H9 (cell line): ENCODE measurements around the gene C16orf89. TPM values are rescaled to one million over a fixed set of nuclear protein-coding genes. Genes with fewer than 3 reads are reported as not detected.
A peak's percentile ranks its signal among the peaks of the same experiment; 100 is the strongest.
"Not testable (repeated sequence)": the region's sequence is repeated elsewhere in the genome, so short reads cannot be mapped to it uniquely, and the experiment has no call there.

Experiments used
- DNase-seq: peaks from one replicate; pipeline ENCODE4 v3.0.0-alpha.2; 2017
- H2AFZ ChIP-seq: one replicate; pipeline ENCODE4 v1.6.1; 2013; ENCODE audit warnings: mild to moderate bottlenecking, low read length, control low read depth, moderate library complexity
- H2AK5ac ChIP-seq: 2 replicates; pipeline ENCODE4 v1.6.1; 2013; ENCODE audit warnings: low read length, control low read depth, mixed read lengths; ENCODE audit not compliant: insufficient read length
- H2BK120ac ChIP-seq: one replicate; pipeline ENCODE4 v1.6.1; 2013; ENCODE audit warnings: low read depth, mild to moderate bottlenecking, low read length, control low read depth, inconsistent platforms; ENCODE audit not compliant: poor library complexity, severe bottlenecking
- H2BK12ac ChIP-seq: 2 replicates; pipeline ENCODE4 v1.6.1; 2013; ENCODE audit warnings: low read length, control low read depth, mixed read lengths, low read depth; ENCODE audit not compliant: insufficient read length
- H2BK15ac ChIP-seq: 2 replicates; pipeline ENCODE4 v1.6.1; 2013; ENCODE audit warnings: low read depth, low read length, control low read depth
- H2BK20ac ChIP-seq: one replicate; pipeline ENCODE4 v1.6.1; 2013; ENCODE audit warnings: low read depth, mild to moderate bottlenecking, low read length, control low read depth, inconsistent platforms; ENCODE audit not compliant: poor library complexity, severe bottlenecking
- H2BK5ac ChIP-seq: 2 replicates; pipeline ENCODE4 v1.6.1; 2013; ENCODE audit warnings: low read length, control low read depth, mixed read lengths; ENCODE audit not compliant: insufficient read length
- H3K14ac ChIP-seq: 2 replicates; pipeline ENCODE4 v1.6.1; 2013; ENCODE audit warnings: low read length, control low read depth; ENCODE audit not compliant: insufficient read depth
- H3K18ac ChIP-seq: 2 replicates; pipeline ENCODE4 v1.6.1; 2013; ENCODE audit warnings: low read depth, mild to moderate bottlenecking, mixed read lengths, low read length, control low read depth; ENCODE audit not compliant: insufficient read length
- H3K23ac ChIP-seq: 2 replicates; pipeline ENCODE4 v1.6.1; 2013; ENCODE audit warnings: low read length, control low read depth, mixed read lengths, low read depth; ENCODE audit not compliant: insufficient read length
- H3K23me2 ChIP-seq: 2 replicates; pipeline ENCODE4 v1.6.1; 2013; ENCODE audit warnings: low read depth, mild to moderate bottlenecking, mixed read lengths, low read length, control low read depth; ENCODE audit not compliant: insufficient read length, poor library complexity, severe bottlenecking
- H3K27ac ChIP-seq: 2 replicates; pipeline ENCODE4 v1.5.1; 2013; ENCODE audit warnings: low read length, control low read depth, mixed read lengths, low read depth; ENCODE audit not compliant: insufficient read length
- H3K27me3 ChIP-seq: 2 replicates; pipeline ENCODE4 v1.6.1; 2013; ENCODE audit warnings: low read length, control low read depth, inconsistent platforms; ENCODE audit not compliant: insufficient read depth
- H3K4ac ChIP-seq: 2 replicates; pipeline ENCODE4 v1.6.1; 2013; ENCODE audit warnings: low read depth, mild to moderate bottlenecking, control low read depth, inconsistent platforms, low read length, moderate library complexity
- H3K4me1 ChIP-seq: 2 replicates; pipeline ENCODE4 v1.6.1; 2013; ENCODE audit warnings: low read length, control low read depth, inconsistent platforms; ENCODE audit not compliant: insufficient read depth
- H3K4me2 ChIP-seq: 2 replicates; pipeline ENCODE4 v1.6.1; 2013; ENCODE audit warnings: low read length, control low read depth, mixed read lengths; ENCODE audit not compliant: insufficient read length, insufficient read depth
- H3K56ac ChIP-seq: 2 replicates; pipeline ENCODE4 v1.6.1; 2013; ENCODE audit warnings: low read depth, mild to moderate bottlenecking, mixed read lengths, low read length, control low read depth; ENCODE audit not compliant: insufficient read length
- H3K79me1 ChIP-seq: 2 replicates; pipeline ENCODE4 v1.6.1; 2013; ENCODE audit warnings: low read depth, mild to moderate bottlenecking, moderate library complexity, low read length, control low read depth, inconsistent platforms; ENCODE audit not compliant: insufficient read depth, poor library complexity, severe bottlenecking
- H3K79me2 ChIP-seq: 2 replicates; pipeline ENCODE4 v1.6.1; 2013; ENCODE audit warnings: low read length, control low read depth, inconsistent platforms; ENCODE audit not compliant: insufficient read depth
- H3K9ac ChIP-seq: 2 replicates; pipeline ENCODE4 v1.6.1; 2013; ENCODE audit warnings: low read length, control low read depth, mixed read lengths; ENCODE audit not compliant: insufficient read length; ENCODE audit errors: extremely low read depth
- H3K9me3 ChIP-seq: one replicate; pipeline ENCODE4 v1.6.1; 2013; ENCODE audit warnings: low read depth, low read length, inconsistent platforms; ENCODE audit not compliant: control insufficient read depth
- H3T11ph ChIP-seq: one replicate; pipeline ENCODE4 v1.6.1; 2013; ENCODE audit warnings: mild to moderate bottlenecking, low read length, control low read depth, inconsistent platforms
- H4K20me1 ChIP-seq: one replicate; pipeline ENCODE4 v1.6.1; 2013; ENCODE audit not compliant: control insufficient read depth, insufficient read length, insufficient read depth
- H4K5ac ChIP-seq: 2 replicates; pipeline ENCODE4 v1.6.1; 2013; ENCODE audit warnings: low read depth, mild to moderate bottlenecking, mixed read lengths, low read length, control low read depth; ENCODE audit not compliant: insufficient read length
- H4K8ac ChIP-seq: replicated peaks from 2 replicates; pipeline ENCODE4 v1.6.1; 2013; ENCODE audit warnings: low read length, control low read depth, mixed read lengths, low read depth; ENCODE audit not compliant: insufficient read length
- H4K91ac ChIP-seq: 2 replicates; pipeline ENCODE4 v1.6.1; 2013; ENCODE audit warnings: low read depth, mild to moderate bottlenecking, moderate library complexity, mixed read lengths, low read length, control low read depth; ENCODE audit not compliant: insufficient read length
- H3K27ac Mint-ChIP-seq, 3 experiments: 2 replicates in 2 of 3; 3 replicates in 1 of 3; pipeline ENCODE4 v1.8.0; 2020 to 2021; ENCODE audit warnings: mixed read lengths in 3 of 3, mild to moderate bottlenecking in 1 of 3, moderate library complexity in 1 of 3
- H3K27me3 Mint-ChIP-seq: 2 replicates; pipeline ENCODE4 v1.8.0; 2021; ENCODE audit warnings: low read depth, mild to moderate bottlenecking, moderate library complexity, mixed read lengths
- H3K36me3 Mint-ChIP-seq, 3 experiments: 2 replicates in 2 of 3; 3 replicates in 1 of 3; pipeline ENCODE4 v1.8.0; 2020 to 2021; ENCODE audit warnings: low read depth in 3 of 3, mixed read lengths in 3 of 3; ENCODE audit not compliant: insufficient read depth in 1 of 3
- H3K4me1 Mint-ChIP-seq, 2 experiments: 2 replicates each; pipeline ENCODE4 v1.8.0; 2020; ENCODE audit warnings: mixed read lengths in 2 of 2
- H3K4me3 Mint-ChIP-seq, 2 experiments: 2 replicates in 1 of 2; 3 replicates in 1 of 2; pipeline ENCODE4 v1.8.0; 2020 to 2021; ENCODE audit warnings: mild to moderate bottlenecking in 2 of 2, mixed read lengths in 2 of 2, moderate library complexity in 1 of 2
- H3K9me3 Mint-ChIP-seq, 2 experiments: 2 replicates in 1 of 2; 3 replicates in 1 of 2; pipeline ENCODE4 v1.8.0; 2020; ENCODE audit warnings: mild to moderate bottlenecking in 2 of 2, mixed read lengths in 2 of 2, moderate library complexity in 1 of 2
- WGBS: extraction: QIAGEN DNeasy Blood & Tissue Kit; methylation state at CpG from one replicate; pipeline ENCODE4 v1.1.7; 2013; ENCODE audit warnings: missing lambda C conversion rate, low lambda C conversion rate, mixed read lengths; ENCODE audit not compliant: insufficient read length; ENCODE audit errors: extremely low coverage; 5-methylcytosine and 5-hydroxymethylcytosine counted together
- total RNA-seq: library from RNA; stranded (reverse); gene quantifications from 2 replicates; pipeline ENCODE4 v1.2.1, GENCODE V29; 2021
- TF ChIP-seq, protein P1 (sequence below): fragments of 200-600 bp; sonication (generic); conservative IDR thresholded peaks from 3 replicates; pipeline ENCODE4 v1.8.0; 2021; ENCODE audit warnings: antibody characterized with exemption, mild to moderate bottlenecking

C16orf89 gene
- total RNA-seq, 1 experiment from 2014 or later, result 2.5 TPM

DNA sequence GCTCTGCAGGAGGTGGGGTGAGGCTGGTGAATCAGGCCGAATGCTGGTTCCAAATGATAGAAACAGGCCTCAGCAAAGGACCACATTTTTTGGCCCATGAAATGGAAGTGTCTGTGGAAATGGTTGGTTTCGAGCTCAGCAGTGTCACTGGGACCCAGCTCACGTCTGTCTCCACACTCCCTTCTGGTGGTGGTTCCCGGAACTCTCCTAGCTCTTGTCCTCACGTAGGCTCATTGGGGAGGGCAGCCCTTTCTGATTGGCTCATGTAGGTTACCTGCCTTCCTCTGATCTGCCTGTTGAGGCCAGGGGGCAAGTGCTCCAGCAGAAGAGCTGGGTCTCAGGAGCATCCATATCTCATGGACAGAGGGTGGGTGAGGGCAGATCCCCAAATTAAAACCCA is 9.9 kb upstream of the C16orf89 start:
- Mint-ChIP-seq H3K4me3 (no peak overlapping the region), H3K9me3 (no peaks in the 10 kb centered on the region), H3K27me3 (no peaks in the 10 kb centered on the region), H3K27ac (no peak overlapping the region), H3K36me3 (peaks cover 29 to 45% (median 44%) of the 10 kb centered on the region in 3 experiments; a peak in 6 of 7 replicates), H3K4me1 (peaks cover 12 to 13% of the 10 kb centered on the region in 2 experiments)
- no peak overlapping the region for H3K9ac ChIP-seq
- no peak overlapping the region for H3K4me2 ChIP-seq
- H3T11ph ChIP-seq, result no peak overlapping the region
- no peak overlapping the region for H2BK5ac ChIP-seq
- no peak for DNase-seq
- H4K5ac ChIP-seq, result no peak overlapping the region
- no peak overlapping the region for H3K14ac ChIP-seq
- H2AFZ ChIP-seq, result no peak overlapping the region
- H4K8ac ChIP-seq, result no peak overlapping the region
- TF ChIP-seq, protein P1, sequence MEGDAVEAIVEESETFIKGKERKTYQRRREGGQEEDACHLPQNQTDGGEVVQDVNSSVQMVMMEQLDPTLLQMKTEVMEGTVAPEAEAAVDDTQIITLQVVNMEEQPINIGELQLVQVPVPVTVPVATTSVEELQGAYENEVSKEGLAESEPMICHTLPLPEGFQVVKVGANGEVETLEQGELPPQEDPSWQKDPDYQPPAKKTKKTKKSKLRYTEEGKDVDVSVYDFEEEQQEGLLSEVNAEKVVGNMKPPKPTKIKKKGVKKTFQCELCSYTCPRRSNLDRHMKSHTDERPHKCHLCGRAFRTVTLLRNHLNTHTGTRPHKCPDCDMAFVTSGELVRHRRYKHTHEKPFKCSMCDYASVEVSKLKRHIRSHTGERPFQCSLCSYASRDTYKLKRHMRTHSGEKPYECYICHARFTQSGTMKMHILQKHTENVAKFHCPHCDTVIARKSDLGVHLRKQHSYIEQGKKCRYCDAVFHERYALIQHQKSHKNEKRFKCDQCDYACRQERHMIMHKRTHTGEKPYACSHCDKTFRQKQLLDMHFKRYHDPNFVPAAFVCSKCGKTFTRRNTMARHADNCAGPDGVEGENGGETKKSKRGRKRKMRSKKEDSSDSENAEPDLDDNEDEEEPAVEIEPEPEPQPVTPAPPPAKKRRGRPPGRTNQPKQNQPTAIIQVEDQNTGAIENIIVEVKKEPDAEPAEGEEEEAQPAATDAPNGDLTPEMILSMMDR, result peak; percentile 48
- H3K23ac ChIP-seq, result no peak overlapping the region
- H4K91ac ChIP-seq, result no peak overlapping the region
- WGBS, result no CpG with 5 or more reads among the region's 5 CpGs
- no peak overlapping the region for H3K27ac ChIP-seq
- peaks cover 7% of the 10 kb centered on the region for H3K23me2 ChIP-seq
- H4K20me1 ChIP-seq, result no peaks in the 10 kb centered on the region
- H2BK12ac ChIP-seq, result no peak overlapping the region
- H2AK5ac ChIP-seq, result no peak overlapping the region
- H3K56ac ChIP-seq, result no peak overlapping the region
- no peak overlapping the region for H2BK15ac ChIP-seq
- no peaks in the 10 kb centered on the region for H3K27me3 ChIP-seq
- H2BK120ac ChIP-seq, result no peak overlapping the region
- peaks cover 5% of the 10 kb centered on the region; the same call in 1 of the 2 replicates for H3K79me2 ChIP-seq
- H2BK20ac ChIP-seq, result no peak overlapping the region
- H3K18ac ChIP-seq, result no peak overlapping the region
- H3K4me1 ChIP-seq, result no peaks in the 10 kb centered on the region
- no peaks in the 10 kb centered on the region for H3K9me3 ChIP-seq
- peaks cover 4% of the 10 kb centered on the region for H3K79me1 ChIP-seq
- H3K4ac ChIP-seq, result no peak overlapping the region

DNA sequence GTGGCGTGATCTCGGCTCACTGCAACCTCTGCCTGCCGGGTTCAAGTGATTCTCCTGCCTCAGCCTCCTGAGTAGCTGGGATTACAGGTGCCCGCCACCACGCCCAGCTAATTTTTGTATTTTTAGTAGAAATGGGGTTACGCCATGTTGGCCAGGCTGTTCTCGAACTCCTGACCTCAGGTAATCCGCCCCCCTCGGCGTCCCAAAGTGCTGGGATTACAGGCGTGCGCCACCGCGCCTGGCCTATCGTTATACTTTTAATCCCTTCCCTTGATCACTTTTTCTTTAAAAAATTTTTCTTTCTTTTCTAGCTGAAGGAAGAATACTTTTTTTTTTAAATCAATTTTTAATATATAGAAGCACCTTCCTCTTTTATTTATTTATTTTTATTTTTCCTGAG is 8.0 kb upstream of the C16orf89 start:
- H2BK15ac ChIP-seq, H3K4ac ChIP-seq: not testable (repeated sequence)

More for the DNA sequence above, 8.0 kb upstream of the C16orf89 start:
- H4K91ac ChIP-seq, H3K27ac Mint-ChIP-seq, H3K14ac ChIP-seq, H3K23me2 ChIP-seq, H3K4me1 ChIP-seq, H2BK20ac ChIP-seq, H3K79me1 ChIP-seq, H4K20me1 ChIP-seq, H3K27ac ChIP-seq, DNase-seq, H3K79me2 ChIP-seq, H3K4me2 ChIP-seq, H2BK12ac ChIP-seq, H3K9ac ChIP-seq, H3K27me3 Mint-ChIP-seq, H4K5ac ChIP-seq, H2BK120ac ChIP-seq, H4K8ac ChIP-seq, H3K9me3 ChIP-seq, H3K4me3 Mint-ChIP-seq, H3K23ac ChIP-seq, H2BK5ac ChIP-seq, H3K18ac ChIP-seq, H2AFZ ChIP-seq, H3K27me3 ChIP-seq, H2AK5ac ChIP-seq, H3K9me3 Mint-ChIP-seq, H3K56ac ChIP-seq, H3T11ph ChIP-seq: not testable (repeated sequence)
- no CpG with 5 or more reads among the region's 15 CpGs for WGBS
- H3K36me3 Mint-ChIP-seq, result peaks cover 22 to 37% (median 36%) of the 10 kb centered on the region in 3 experiments; a peak in 6 of 7 replicates
- peaks cover 12 to 13% of the 10 kb centered on the region in 2 experiments for H3K4me1 Mint-ChIP-seq
